HG03432 (cell line): ENCODE results near the gene BMF.
A peak's percentile ranks its signal among the peaks of the same experiment; 100 is the strongest.

Source experiments
- ATAC-seq: cut with Tn5 transposase; IDR thresholded peaks from one replicate; pipeline ENCODE4 v1.9.1; 2021; ENCODE audit warnings: mild to moderate bottlenecking, moderate library complexity; ENCODE audit not compliant: unreplicated experiment

The BMF gene

GRCh38 chr15:40067921-40068624 lies 40.6 kb downstream of the BMF start:
- no peak for ATAC-seq

- ATAC-seq = no peak
These were observed 42.1 kb downstream of the BMF start for GRCh38 chr15:40066589-40066988.

GRCh38 chr15:40065166-40065565 lies 43.5 kb downstream of the BMF start:
- ATAC-seq = no peak

GRCh38 chr15:40064231-40064894 lies 44.3 kb downstream of the BMF start:
- ATAC-seq = peak; percentile 54

- no peak for ATAC-seq
These were observed 45.1 kb downstream of the BMF start for GRCh38 chr15:40063563-40064011.

- no peak for ATAC-seq
These were observed 45.7 kb downstream of the BMF start for GRCh38 chr15:40062816-40063562.

GRCh38 chr15:40061212-40061901 lies 47.3 kb downstream of the BMF start:
- ATAC-seq = no peak

- no peak for ATAC-seq
These were observed 48.3 kb downstream of the BMF start for GRCh38 chr15:40060236-40060961.

- ATAC-seq = no peak
These were observed 48.9 kb downstream of the BMF start for GRCh38 chr15:40059821-40060220.

- no peak for ATAC-seq
These were observed 50.1 kb downstream of the BMF start for GRCh38 chr15:40058476-40059140.

GRCh38 chr15:40055576-40056293 lies 52.9 kb downstream of the BMF start:
- no peak for ATAC-seq

GRCh38 chr15:40054855-40055575 lies 53.7 kb downstream of the BMF start:
- ATAC-seq = peak; percentile 83

- peak; percentile 49 for ATAC-seq
These were observed 54.1 kb downstream of the BMF start for GRCh38 chr15:40054605-40054854.

- peak; percentile 31 for ATAC-seq
These were observed 54.7 kb downstream of the BMF start for GRCh38 chr15:40053831-40054604.

GRCh38 chr15:40053079-40053830 lies 55.4 kb downstream of the BMF start:
- ATAC-seq = no peak

- ATAC-seq = no peak
These were observed 56.1 kb downstream of the BMF start for GRCh38 chr15:40052604-40053003.

GRCh38 chr15:40051616-40052415 lies 56.9 kb downstream of the BMF start:
- no peak for ATAC-seq
